Hepatocyte (in vitro differentiated cells): ENCODE data around the gene LCLAT1.

Experiments used
- CTCF ChIP-seq: fragments of 200-600 bp; sonication (generic); IDR thresholded peaks from 2 replicates; pipeline ENCODE4 v1.5.1; 2016; ENCODE audit warnings: antibody characterized with exemption, mild to moderate bottlenecking; ENCODE audit not compliant: poor library complexity
- EZH2 ChIP-seq: fragments of 200-600 bp; sonication (generic); IDR thresholded peaks from 2 replicates; pipeline ENCODE4 v1.6.1; 2016; ENCODE audit warnings: antibody characterized with exemption, mild to moderate bottlenecking, borderline replicate concordance
- EZH2phosphoT487 ChIP-seq: fragments of 200-600 bp; sonication (generic); IDR thresholded peaks from one replicate; pipeline ENCODE4 v1.6.1; 2018; ENCODE audit warnings: antibody characterized with exemption, mild to moderate bottlenecking, low read depth, moderate library complexity; ENCODE audit not compliant: unreplicated experiment, severe bottlenecking

- no peak for TF ChIP-seq CTCF
- no peak for TF ChIP-seq EZH2
- no peak for TF ChIP-seq EZH2phosphoT487
Measured at GRCh38 chr2:30503695-30504052, 56.6 kb downstream of the LCLAT1 start.
